ACC112 (cell line): ENCODE data around the gene RASGRF2.

Source experiments
- H2AFZ ChIP-seq: fragments of 200-600 bp; sonication (generic); one replicate; pipeline ENCODE4 v1.6.0; 2017; ENCODE audit warnings: antibody characterized with exemption, low read length; ENCODE audit not compliant: unreplicated experiment
- H3K27ac ChIP-seq: fragments of 200-600 bp; sonication (generic); 2 replicates; pipeline ENCODE4 v1.5.1; 2014; ENCODE audit warnings: low read depth, mild to moderate bottlenecking, antibody characterized with exemption, low read length, moderate library complexity
- H3K27me3 ChIP-seq: fragments of 200-600 bp; sonication (generic); 2 replicates; pipeline ENCODE4 v1.6.1; 2014; ENCODE audit warnings: mild to moderate bottlenecking, antibody characterized with exemption, low read length, moderate library complexity, mixed read lengths; ENCODE audit not compliant: insufficient read depth
- H3K36me3 ChIP-seq: fragments of 200-600 bp; sonication (generic); 2 replicates; pipeline ENCODE4 v1.6.1; 2016; ENCODE audit warnings: mild to moderate bottlenecking, antibody characterized with exemption, low read length, moderate library complexity, mixed read lengths; ENCODE audit not compliant: insufficient read depth
- H3K4me1 ChIP-seq: fragments of 200-600 bp; sonication (generic); one replicate; pipeline ENCODE4 v1.6.1; 2016; ENCODE audit warnings: low read length, mixed read lengths; ENCODE audit not compliant: insufficient read depth, unreplicated experiment, control insufficient read depth
- H3K4me3 ChIP-seq: fragments of 200-600 bp; sonication (generic); 2 replicates; pipeline ENCODE4 v1.5.1; 2014; ENCODE audit warnings: mild to moderate bottlenecking, low read depth, low read length
- H3K79me2 ChIP-seq: fragments of 200-600 bp; sonication (generic); one replicate; pipeline ENCODE4 v1.6.0; 2016; ENCODE audit warnings: low read length; ENCODE audit not compliant: control insufficient read depth, unreplicated experiment, insufficient read depth

The RASGRF2 gene

DNA sequence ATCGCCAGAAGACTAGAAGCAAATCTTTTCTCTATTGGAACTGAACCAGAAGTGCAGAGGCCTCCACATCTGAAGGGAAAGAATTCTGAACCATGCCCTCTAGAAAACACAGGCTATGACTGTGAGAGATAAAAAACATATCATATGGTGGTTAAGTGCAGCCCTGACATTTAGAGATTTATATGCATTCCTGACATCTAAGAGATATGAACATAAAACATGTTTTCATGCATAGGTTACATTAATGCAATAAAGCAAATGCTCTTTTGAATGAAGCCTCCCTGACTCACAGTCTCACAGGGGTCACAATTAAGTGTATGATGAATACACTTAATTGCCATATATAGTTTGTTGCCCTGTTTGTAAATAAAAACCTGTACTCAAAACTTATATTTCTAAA lies 244.0 kb downstream of the RASGRF2 start:
- H3K4me1 ChIP-seq: no peaks in the 10 kb centered on the region

DNA sequence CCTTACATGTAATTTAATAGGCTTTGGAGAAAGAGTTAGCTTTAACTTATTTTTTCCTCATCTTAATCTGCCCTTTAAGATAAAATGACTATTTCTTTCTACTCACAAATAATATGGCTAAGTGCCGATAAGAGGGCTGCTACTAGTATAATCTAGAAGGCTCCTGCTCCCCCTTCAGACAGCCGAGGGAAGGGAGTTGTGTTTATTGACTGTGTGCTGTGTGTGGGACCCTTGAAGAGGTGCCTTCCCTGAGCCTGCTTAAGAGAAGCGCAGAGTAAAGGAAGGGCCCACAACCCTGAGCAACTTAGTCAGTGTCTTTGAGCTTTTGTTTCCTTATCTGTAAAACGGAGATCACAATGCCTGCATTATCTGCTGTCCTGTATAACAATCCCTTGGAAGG lies 244.9 kb downstream of the RASGRF2 start:
- Histone ChIP-seq H3K27ac (no peak overlapping the region), H3K27me3 (no peaks in the 10 kb centered on the region), H2AFZ (no peak overlapping the region), H3K79me2 (no peaks in the 10 kb centered on the region), H3K4me1 (no peaks in the 10 kb centered on the region), H3K4me3 (no peak overlapping the region), H3K36me3 (no peaks in the 10 kb centered on the region)

More for the DNA sequence above, 244.0 kb downstream of the RASGRF2 start:
- H3K79me2 ChIP-seq: no peaks in the 10 kb centered on the region
- no peaks in the 10 kb centered on the region for H3K27me3 ChIP-seq
- no peak overlapping the region for H3K4me3 ChIP-seq
- H3K36me3 ChIP-seq: no peaks in the 10 kb centered on the region
- no peak overlapping the region for H3K27ac ChIP-seq
- no peak overlapping the region for H2AFZ ChIP-seq

DNA sequence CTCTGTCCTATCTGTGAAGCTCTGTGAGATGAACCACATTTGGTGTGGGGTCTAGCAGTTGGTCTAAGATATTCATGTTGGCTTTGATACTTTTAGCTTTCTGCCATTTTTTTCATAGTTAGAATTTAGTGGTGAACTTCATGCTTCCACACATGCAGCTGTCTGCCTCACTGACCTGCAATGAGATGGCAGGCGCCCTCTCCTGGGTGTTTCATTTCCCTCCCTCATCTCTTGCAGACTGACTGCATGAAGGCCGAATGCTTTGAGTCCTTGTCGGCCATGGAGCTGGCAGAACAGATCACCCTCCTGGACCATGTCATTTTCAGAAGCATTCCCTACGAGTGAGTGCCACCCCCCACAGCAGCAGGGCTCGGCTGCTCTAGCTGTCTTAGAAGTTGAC lies 246.8 kb downstream of the RASGRF2 start:
- H3K79me2 ChIP-seq: no peaks in the 10 kb centered on the region
- H2AFZ ChIP-seq: no peak overlapping the region
- no peaks in the 10 kb centered on the region for H3K4me1 ChIP-seq
- H3K4me3 ChIP-seq: no peak overlapping the region
- H3K27me3 ChIP-seq: no peaks in the 10 kb centered on the region
- H3K36me3 ChIP-seq: no peaks in the 10 kb centered on the region
- no peak overlapping the region for H3K27ac ChIP-seq

DNA sequence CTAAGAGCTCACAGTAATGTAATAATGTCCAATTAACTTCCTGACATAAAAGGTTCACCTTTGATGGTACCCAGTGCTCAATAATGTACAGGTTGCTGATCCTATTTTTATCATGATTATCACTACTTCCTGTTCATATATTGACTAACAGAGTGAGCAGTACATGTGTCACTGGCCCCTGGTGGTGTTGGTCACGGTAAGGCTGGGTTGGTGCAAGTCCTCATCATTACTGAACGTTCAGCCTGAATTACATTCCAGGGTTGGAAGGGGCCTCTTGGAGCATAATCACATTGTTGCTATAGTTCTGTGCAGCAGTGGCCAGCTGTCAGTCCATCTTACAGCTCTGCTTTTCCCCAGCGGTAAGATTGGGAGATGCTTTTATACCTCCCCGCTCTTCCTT lies 248.7 kb downstream of the RASGRF2 start:
- Histone ChIP-seq H3K27ac (no peak overlapping the region), H3K79me2 (no peaks in the 10 kb centered on the region), H3K4me1 (no peaks in the 10 kb centered on the region), H3K4me3 (no peak overlapping the region), H3K36me3 (no peaks in the 10 kb centered on the region), H3K27me3 (no peaks in the 10 kb centered on the region), H2AFZ (no peak overlapping the region)

DNA sequence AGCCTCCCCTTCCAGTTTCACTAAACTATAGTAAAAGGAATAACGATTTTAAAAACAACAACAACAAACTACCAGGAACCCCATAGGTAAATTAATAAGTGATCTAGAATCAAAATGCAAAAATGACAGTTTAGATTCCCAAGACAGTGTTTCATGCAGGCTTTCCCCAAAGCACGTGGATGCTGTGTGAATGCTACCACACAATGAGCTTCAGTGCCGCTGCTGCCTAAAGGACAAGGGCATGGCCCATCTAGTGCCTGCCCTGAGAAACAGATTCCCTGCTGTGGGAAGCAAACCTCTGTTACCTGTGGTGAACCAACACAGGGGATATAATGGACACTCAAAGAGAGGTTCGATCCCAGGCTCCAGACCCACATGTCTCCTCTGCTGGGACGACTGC lies 249.2 kb downstream of the RASGRF2 start:
- no peak overlapping the region for H3K27ac ChIP-seq
- H3K27me3 ChIP-seq: no peaks in the 10 kb centered on the region
- H3K4me3 ChIP-seq: no peak overlapping the region
- H3K4me1 ChIP-seq: no peaks in the 10 kb centered on the region
- no peak overlapping the region for H2AFZ ChIP-seq
- no peaks in the 10 kb centered on the region for H3K79me2 ChIP-seq
- H3K36me3 ChIP-seq: no peaks in the 10 kb centered on the region

DNA sequence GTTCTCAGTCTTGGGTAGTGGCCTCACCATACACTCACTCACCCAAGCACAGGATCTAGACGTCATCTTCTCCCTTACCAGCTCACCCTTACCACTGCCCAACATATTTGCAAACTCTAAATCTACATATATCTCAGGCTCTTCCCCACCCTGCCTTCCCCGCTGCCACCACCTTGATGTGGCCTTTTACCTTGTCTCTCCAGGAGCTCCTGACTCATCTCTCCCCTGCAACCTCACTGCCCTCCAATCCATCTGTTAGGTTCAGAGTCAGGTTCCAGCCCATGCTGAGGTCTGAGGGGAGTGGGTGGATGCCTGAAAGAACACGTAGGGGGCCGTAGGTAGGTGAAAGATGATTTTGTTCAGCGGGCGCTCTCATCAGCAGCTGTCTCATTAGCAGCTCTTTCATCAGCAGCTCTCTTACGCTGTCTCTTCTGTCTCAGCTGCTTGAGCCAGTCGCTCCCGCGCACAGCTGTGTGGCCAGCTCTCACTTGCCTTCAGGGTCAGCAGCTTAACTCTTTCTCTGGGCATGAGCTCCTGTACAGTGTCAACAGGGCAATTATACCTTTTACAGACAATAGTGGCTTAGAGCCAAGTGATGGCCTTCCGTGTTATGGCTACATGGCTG lies 249.8 kb downstream of the RASGRF2 start:
- H2AFZ ChIP-seq: no peak overlapping the region
- no peaks in the 10 kb centered on the region for H3K27me3 ChIP-seq
- no peak overlapping the region for H3K27ac ChIP-seq

DNA sequence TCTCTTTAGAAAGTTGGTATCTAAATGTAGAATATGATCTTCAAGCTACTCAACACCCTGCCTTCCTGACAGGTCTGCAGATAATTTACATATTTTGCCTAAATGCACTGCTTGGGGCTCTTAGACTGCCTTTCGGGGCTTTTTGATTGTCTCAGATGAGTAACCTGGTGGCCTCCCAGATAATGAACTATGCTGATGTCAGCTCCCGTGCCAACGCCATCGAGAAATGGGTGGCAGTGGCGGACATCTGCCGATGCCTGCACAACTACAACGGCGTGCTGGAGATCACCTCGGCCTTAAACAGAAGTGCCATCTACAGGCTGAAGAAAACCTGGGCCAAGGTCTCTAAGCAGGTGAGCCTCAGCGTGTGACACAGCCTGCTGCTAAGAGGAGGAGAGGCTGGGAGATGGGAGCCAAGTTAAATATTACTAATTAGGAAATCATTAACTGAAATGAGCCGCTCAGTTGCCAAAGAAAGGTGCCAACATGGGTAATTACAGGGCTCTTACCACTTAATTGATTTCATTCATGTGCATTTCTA lies 252.1 kb downstream of the RASGRF2 start:
- Histone ChIP-seq H3K27me3 (no peaks in the 10 kb centered on the region), H3K36me3 (no peaks in the 10 kb centered on the region), H3K79me2 (no peaks in the 10 kb centered on the region), H3K27ac (no peak overlapping the region), H3K4me3 (no peak overlapping the region), H3K4me1 (no peaks in the 10 kb centered on the region), H2AFZ (no peak overlapping the region)

More for the DNA sequence above, 249.8 kb downstream of the RASGRF2 start:
- H3K4me1 ChIP-seq: no peaks in the 10 kb centered on the region
- H3K36me3 ChIP-seq: no peaks in the 10 kb centered on the region
- H3K79me2 ChIP-seq: no peaks in the 10 kb centered on the region
- H3K4me3 ChIP-seq: no peak overlapping the region

DNA sequence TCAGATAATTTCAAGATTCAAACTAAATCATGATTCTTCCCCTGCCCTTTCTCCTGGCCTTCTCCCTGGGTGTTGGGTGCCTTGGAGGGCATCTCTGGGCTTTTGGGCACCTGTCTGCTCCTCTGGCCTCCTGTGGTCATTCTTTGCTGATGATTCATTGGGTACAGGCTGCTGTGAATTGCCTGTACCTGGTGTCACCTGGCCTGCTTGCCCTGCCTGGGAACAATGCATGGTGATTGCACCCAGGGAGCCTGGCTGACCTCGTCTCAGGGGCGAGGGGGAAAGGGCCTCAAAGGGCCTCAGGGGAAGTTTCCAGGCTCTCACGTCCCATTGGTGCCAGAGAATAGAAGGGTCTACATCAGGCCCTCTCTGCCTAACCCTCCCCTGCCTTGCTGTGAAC lies 252.9 kb downstream of the RASGRF2 start:
- H3K4me1 ChIP-seq: no peaks in the 10 kb centered on the region
- no peak overlapping the region for H2AFZ ChIP-seq
- H3K4me3 ChIP-seq: no peak overlapping the region
- H3K79me2 ChIP-seq: no peaks in the 10 kb centered on the region
- H3K27ac ChIP-seq: no peak overlapping the region
- H3K36me3 ChIP-seq: no peaks in the 10 kb centered on the region
- no peaks in the 10 kb centered on the region for H3K27me3 ChIP-seq

DNA sequence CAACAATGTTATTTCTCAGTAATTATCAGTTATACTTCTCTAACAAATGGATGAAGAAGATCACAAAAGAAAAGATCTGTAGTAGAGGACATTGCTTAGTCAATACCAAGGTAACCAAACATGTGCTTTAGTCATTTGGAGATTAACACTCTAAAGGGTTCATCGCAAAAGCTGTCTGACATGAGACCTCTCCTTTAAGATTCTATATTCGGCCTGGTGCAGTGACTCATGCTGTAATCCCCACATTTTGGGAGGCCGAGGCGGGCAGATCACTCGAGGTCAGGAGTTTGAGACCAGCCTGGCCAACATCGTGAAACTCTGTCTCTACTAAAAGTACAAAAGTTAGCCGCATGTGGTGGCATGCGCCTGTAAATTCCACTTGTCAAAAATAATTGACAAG lies 254.7 kb downstream of the RASGRF2 start:
- H3K4me1 ChIP-seq: no peaks in the 10 kb centered on the region
- H3K27ac ChIP-seq: no peak overlapping the region
- H2AFZ ChIP-seq: no peak overlapping the region
- no peaks in the 10 kb centered on the region for H3K27me3 ChIP-seq
- H3K79me2 ChIP-seq: no peaks in the 10 kb centered on the region
- H3K4me3 ChIP-seq: no peak overlapping the region
- H3K36me3 ChIP-seq: no peaks in the 10 kb centered on the region

DNA sequence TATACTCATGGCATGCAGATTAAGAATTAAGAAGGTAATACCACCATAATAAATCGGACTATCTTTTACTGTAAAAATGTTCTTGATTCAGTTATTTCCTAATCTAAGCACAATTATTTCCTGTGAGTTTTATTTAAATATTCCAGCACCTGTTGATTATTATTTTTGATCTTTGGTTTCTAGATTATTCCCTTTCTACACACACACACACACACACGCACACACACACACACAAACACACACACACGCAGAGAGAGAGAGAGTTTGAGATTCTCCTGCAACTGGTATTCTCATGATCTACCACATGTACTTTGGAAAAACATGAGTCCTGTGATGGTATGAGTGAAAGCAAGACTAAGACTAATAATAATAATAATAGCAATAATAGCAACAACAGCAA lies 256.0 kb downstream of the RASGRF2 start:
- no peaks in the 10 kb centered on the region for H3K79me2 ChIP-seq
- no peak overlapping the region for H3K27ac ChIP-seq
- H3K36me3 ChIP-seq: no peaks in the 10 kb centered on the region
- no peak overlapping the region for H2AFZ ChIP-seq
- H3K4me1 ChIP-seq: no peaks in the 10 kb centered on the region
- H3K27me3 ChIP-seq: no peaks in the 10 kb centered on the region
- no peak overlapping the region for H3K4me3 ChIP-seq

DNA sequence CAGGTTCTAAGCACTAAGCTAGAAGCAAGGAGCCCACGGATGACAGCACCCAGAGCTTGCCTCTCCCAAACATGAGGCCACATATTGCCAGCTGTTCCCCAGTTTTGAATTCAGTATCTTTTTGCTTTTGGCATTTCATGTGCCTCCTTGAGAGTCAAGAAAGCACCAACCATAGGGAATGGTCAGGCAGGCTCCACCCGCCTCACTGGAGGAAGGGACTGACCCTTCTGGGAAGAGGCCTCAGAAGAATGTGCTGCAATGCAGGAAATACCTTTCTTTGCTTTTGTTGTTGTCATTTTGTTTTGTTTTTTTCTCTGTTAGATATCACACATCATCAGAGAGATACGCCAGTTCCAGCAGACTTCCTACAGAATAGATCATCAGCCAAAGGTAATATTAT lies 259.2 kb downstream of the RASGRF2 start:
- Histone ChIP-seq H3K79me2 (no peaks in the 10 kb centered on the region), H3K27ac (no peak overlapping the region), H3K27me3 (no peaks in the 10 kb centered on the region), H2AFZ (no peak overlapping the region), H3K36me3 (no peaks in the 10 kb centered on the region), H3K4me3 (no peak overlapping the region), H3K4me1 (no peaks in the 10 kb centered on the region)
